H9 (cell line): ENCODE data around the gene ITGA1. TPM values are rescaled to one million over a fixed set of nuclear protein-coding genes. Genes with fewer than 3 reads are reported as not detected.

Experiments used
- DNase-seq: peaks from one replicate; pipeline ENCODE4 v3.0.0-alpha.2; 2017
- H2AFZ ChIP-seq: one replicate; pipeline ENCODE4 v1.6.1; 2013; ENCODE audit warnings: mild to moderate bottlenecking, low read length, control low read depth, moderate library complexity
- H2AK5ac ChIP-seq: 2 replicates; pipeline ENCODE4 v1.6.1; 2013; ENCODE audit warnings: low read length, control low read depth, mixed read lengths; ENCODE audit not compliant: insufficient read length
- H2BK120ac ChIP-seq: one replicate; pipeline ENCODE4 v1.6.1; 2013; ENCODE audit warnings: low read depth, mild to moderate bottlenecking, low read length, control low read depth, inconsistent platforms; ENCODE audit not compliant: poor library complexity, severe bottlenecking
- H2BK12ac ChIP-seq: 2 replicates; pipeline ENCODE4 v1.6.1; 2013; ENCODE audit warnings: low read length, control low read depth, mixed read lengths, low read depth; ENCODE audit not compliant: insufficient read length
- H2BK15ac ChIP-seq: 2 replicates; pipeline ENCODE4 v1.6.1; 2013; ENCODE audit warnings: low read depth, low read length, control low read depth
- H2BK20ac ChIP-seq: one replicate; pipeline ENCODE4 v1.6.1; 2013; ENCODE audit warnings: low read depth, mild to moderate bottlenecking, low read length, control low read depth, inconsistent platforms; ENCODE audit not compliant: poor library complexity, severe bottlenecking
- H2BK5ac ChIP-seq: 2 replicates; pipeline ENCODE4 v1.6.1; 2013; ENCODE audit warnings: low read length, control low read depth, mixed read lengths; ENCODE audit not compliant: insufficient read length
- H3K14ac ChIP-seq: 2 replicates; pipeline ENCODE4 v1.6.1; 2013; ENCODE audit warnings: low read length, control low read depth; ENCODE audit not compliant: insufficient read depth
- H3K18ac ChIP-seq: 2 replicates; pipeline ENCODE4 v1.6.1; 2013; ENCODE audit warnings: low read depth, mild to moderate bottlenecking, mixed read lengths, low read length, control low read depth; ENCODE audit not compliant: insufficient read length
- H3K23ac ChIP-seq: 2 replicates; pipeline ENCODE4 v1.6.1; 2013; ENCODE audit warnings: low read length, control low read depth, mixed read lengths, low read depth; ENCODE audit not compliant: insufficient read length
- H3K23me2 ChIP-seq: 2 replicates; pipeline ENCODE4 v1.6.1; 2013; ENCODE audit warnings: low read depth, mild to moderate bottlenecking, mixed read lengths, low read length, control low read depth; ENCODE audit not compliant: insufficient read length, poor library complexity, severe bottlenecking
- H3K27ac ChIP-seq: 2 replicates; pipeline ENCODE4 v1.5.1; 2013; ENCODE audit warnings: low read length, control low read depth, mixed read lengths, low read depth; ENCODE audit not compliant: insufficient read length
- H3K27me3 ChIP-seq: 2 replicates; pipeline ENCODE4 v1.6.1; 2013; ENCODE audit warnings: low read length, control low read depth, inconsistent platforms; ENCODE audit not compliant: insufficient read depth
- H3K4ac ChIP-seq: 2 replicates; pipeline ENCODE4 v1.6.1; 2013; ENCODE audit warnings: low read depth, mild to moderate bottlenecking, control low read depth, inconsistent platforms, low read length, moderate library complexity
- H3K4me1 ChIP-seq: 2 replicates; pipeline ENCODE4 v1.6.1; 2013; ENCODE audit warnings: low read length, control low read depth, inconsistent platforms; ENCODE audit not compliant: insufficient read depth
- H3K4me2 ChIP-seq: 2 replicates; pipeline ENCODE4 v1.6.1; 2013; ENCODE audit warnings: low read length, control low read depth, mixed read lengths; ENCODE audit not compliant: insufficient read length, insufficient read depth
- H3K56ac ChIP-seq: 2 replicates; pipeline ENCODE4 v1.6.1; 2013; ENCODE audit warnings: low read depth, mild to moderate bottlenecking, mixed read lengths, low read length, control low read depth; ENCODE audit not compliant: insufficient read length
- H3K79me1 ChIP-seq: 2 replicates; pipeline ENCODE4 v1.6.1; 2013; ENCODE audit warnings: low read depth, mild to moderate bottlenecking, moderate library complexity, low read length, control low read depth, inconsistent platforms; ENCODE audit not compliant: insufficient read depth, poor library complexity, severe bottlenecking
- H3K79me2 ChIP-seq: 2 replicates; pipeline ENCODE4 v1.6.1; 2013; ENCODE audit warnings: low read length, control low read depth, inconsistent platforms; ENCODE audit not compliant: insufficient read depth
- H3K9ac ChIP-seq: 2 replicates; pipeline ENCODE4 v1.6.1; 2013; ENCODE audit warnings: low read length, control low read depth, mixed read lengths; ENCODE audit not compliant: insufficient read length; ENCODE audit errors: extremely low read depth
- H3K9me3 ChIP-seq: one replicate; pipeline ENCODE4 v1.6.1; 2013; ENCODE audit warnings: low read depth, low read length, inconsistent platforms; ENCODE audit not compliant: control insufficient read depth
- H3T11ph ChIP-seq: one replicate; pipeline ENCODE4 v1.6.1; 2013; ENCODE audit warnings: mild to moderate bottlenecking, low read length, control low read depth, inconsistent platforms
- H4K20me1 ChIP-seq: one replicate; pipeline ENCODE4 v1.6.1; 2013; ENCODE audit not compliant: control insufficient read depth, insufficient read length, insufficient read depth
- H4K5ac ChIP-seq: 2 replicates; pipeline ENCODE4 v1.6.1; 2013; ENCODE audit warnings: low read depth, mild to moderate bottlenecking, mixed read lengths, low read length, control low read depth; ENCODE audit not compliant: insufficient read length
- H4K8ac ChIP-seq: replicated peaks from 2 replicates; pipeline ENCODE4 v1.6.1; 2013; ENCODE audit warnings: low read length, control low read depth, mixed read lengths, low read depth; ENCODE audit not compliant: insufficient read length
- H4K91ac ChIP-seq: 2 replicates; pipeline ENCODE4 v1.6.1; 2013; ENCODE audit warnings: low read depth, mild to moderate bottlenecking, moderate library complexity, mixed read lengths, low read length, control low read depth; ENCODE audit not compliant: insufficient read length
- H3K27ac Mint-ChIP-seq, 3 experiments: 2 replicates in 2 of 3; 3 replicates in 1 of 3; pipeline ENCODE4 v1.8.0; 2020 to 2021; ENCODE audit warnings: mixed read lengths in 3 of 3, mild to moderate bottlenecking in 1 of 3, moderate library complexity in 1 of 3
- H3K27me3 Mint-ChIP-seq: 2 replicates; pipeline ENCODE4 v1.8.0; 2021; ENCODE audit warnings: low read depth, mild to moderate bottlenecking, moderate library complexity, mixed read lengths
- H3K36me3 Mint-ChIP-seq, 3 experiments: 2 replicates in 2 of 3; 3 replicates in 1 of 3; pipeline ENCODE4 v1.8.0; 2020 to 2021; ENCODE audit warnings: low read depth in 3 of 3, mixed read lengths in 3 of 3; ENCODE audit not compliant: insufficient read depth in 1 of 3
- H3K4me1 Mint-ChIP-seq, 2 experiments: 2 replicates each; pipeline ENCODE4 v1.8.0; 2020; ENCODE audit warnings: mixed read lengths in 2 of 2
- H3K4me3 Mint-ChIP-seq, 2 experiments: 2 replicates in 1 of 2; 3 replicates in 1 of 2; pipeline ENCODE4 v1.8.0; 2020 to 2021; ENCODE audit warnings: mild to moderate bottlenecking in 2 of 2, mixed read lengths in 2 of 2, moderate library complexity in 1 of 2
- H3K9me3 Mint-ChIP-seq, 2 experiments: 2 replicates in 1 of 2; 3 replicates in 1 of 2; pipeline ENCODE4 v1.8.0; 2020; ENCODE audit warnings: mild to moderate bottlenecking in 2 of 2, mixed read lengths in 2 of 2, moderate library complexity in 1 of 2
- WGBS: extraction: QIAGEN DNeasy Blood & Tissue Kit; methylation state at CpG from one replicate; pipeline ENCODE4 v1.1.7; 2013; ENCODE audit warnings: missing lambda C conversion rate, low lambda C conversion rate, mixed read lengths; ENCODE audit not compliant: insufficient read length; ENCODE audit errors: extremely low coverage; 5-methylcytosine and 5-hydroxymethylcytosine counted together
- total RNA-seq: library from RNA; stranded (reverse); gene quantifications from 2 replicates; pipeline ENCODE4 v1.2.1, GENCODE V29; 2021
- TF ChIP-seq, protein P1 (sequence below): fragments of 200-600 bp; sonication (generic); conservative IDR thresholded peaks from 3 replicates; pipeline ENCODE4 v1.8.0; 2021; ENCODE audit warnings: antibody characterized with exemption, mild to moderate bottlenecking

ITGA1 gene
- total RNA-seq, 1 experiment from 2014 or later: 3.9 TPM

- Histone ChIP-seq H2BK20ac (no peak overlapping the region), H3K9me3 (no peaks in the 10 kb centered on the region), H2BK15ac (no peak overlapping the region), H3K79me2 (no peaks in the 10 kb centered on the region), H3K23me2 (no peaks in the 10 kb centered on the region), H3K4ac (no peak overlapping the region), H3K9ac (no peak overlapping the region), H2BK120ac (no peak overlapping the region), H3K56ac (no peak overlapping the region), H3K79me1 (no peaks in the 10 kb centered on the region), H4K91ac (no peak overlapping the region), H2AFZ (no peak overlapping the region), H3K27me3 (no peaks in the 10 kb centered on the region), H3K14ac (no peak overlapping the region), H3K18ac (no peak overlapping the region), H3T11ph (no peak overlapping the region), H2BK5ac (no peak overlapping the region), H4K8ac (no peak overlapping the region), H3K4me1 (no peaks in the 10 kb centered on the region), H2AK5ac (no peak overlapping the region), H3K27ac (no peak overlapping the region), H4K5ac (no peak overlapping the region), H2BK12ac (no peak overlapping the region), H3K23ac (no peak overlapping the region), H4K20me1 (no peaks in the 10 kb centered on the region), H3K4me2 (no peak overlapping the region)
- H3K27ac Mint-ChIP-seq: no peak overlapping the region
- no peaks in the 10 kb centered on the region for H3K27me3 Mint-ChIP-seq
- H3K9me3 Mint-ChIP-seq: no peaks in the 10 kb centered on the region; a peak in 1 of 5 replicates
- 100% methylated on average over 1 of the region's 2 CpGs for WGBS
- no peak for DNase-seq
- no peak overlapping the region for H3K4me3 Mint-ChIP-seq
- H3K36me3 Mint-ChIP-seq: no peaks in the 10 kb centered on the region
- no peaks in the 10 kb centered on the region for H3K4me1 Mint-ChIP-seq
- TF ChIP-seq, protein P1, sequence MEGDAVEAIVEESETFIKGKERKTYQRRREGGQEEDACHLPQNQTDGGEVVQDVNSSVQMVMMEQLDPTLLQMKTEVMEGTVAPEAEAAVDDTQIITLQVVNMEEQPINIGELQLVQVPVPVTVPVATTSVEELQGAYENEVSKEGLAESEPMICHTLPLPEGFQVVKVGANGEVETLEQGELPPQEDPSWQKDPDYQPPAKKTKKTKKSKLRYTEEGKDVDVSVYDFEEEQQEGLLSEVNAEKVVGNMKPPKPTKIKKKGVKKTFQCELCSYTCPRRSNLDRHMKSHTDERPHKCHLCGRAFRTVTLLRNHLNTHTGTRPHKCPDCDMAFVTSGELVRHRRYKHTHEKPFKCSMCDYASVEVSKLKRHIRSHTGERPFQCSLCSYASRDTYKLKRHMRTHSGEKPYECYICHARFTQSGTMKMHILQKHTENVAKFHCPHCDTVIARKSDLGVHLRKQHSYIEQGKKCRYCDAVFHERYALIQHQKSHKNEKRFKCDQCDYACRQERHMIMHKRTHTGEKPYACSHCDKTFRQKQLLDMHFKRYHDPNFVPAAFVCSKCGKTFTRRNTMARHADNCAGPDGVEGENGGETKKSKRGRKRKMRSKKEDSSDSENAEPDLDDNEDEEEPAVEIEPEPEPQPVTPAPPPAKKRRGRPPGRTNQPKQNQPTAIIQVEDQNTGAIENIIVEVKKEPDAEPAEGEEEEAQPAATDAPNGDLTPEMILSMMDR: no peak
These were observed 115.4 kb downstream of the ITGA1 start for GRCh38 chr5:52903142-52903541.
